Common myeloid progenitor, CD34-positive (primary cell): ENCODE measurements around the gene DLGAP5.

Experiments
- CTCF ChIA-PET: fragments of 350-600 bp; sonication (Branson Sonifier 250); formaldehyde crosslinking; loops from one replicate; lab custom pipeline; 2021; ENCODE audit warnings: antibody characterized with exemption; lab: Charles Lee
- POLR2A ChIA-PET: fragments of 350-600 bp; sonication (Branson Sonifier 250); formaldehyde crosslinking; loops from one replicate; lab custom pipeline; 2021; ENCODE audit warnings: antibody characterized with exemption; lab: Charles Lee
- DNase-seq, 3 donors: peaks; one replicate each; pipeline versions ENCODE4 v3.0.0 to v3.0.0-alpha.2; 2013
- H3K27ac ChIP-seq, 2 experiments: 1 replicate in 1 of 2; 2 replicates in 1 of 2; pipeline ENCODE4 v1.7.0; 2013; ENCODE audit warnings: inconsistent platforms in 2 of 2, low read length in 2 of 2, mild to moderate bottlenecking in 2 of 2, low read depth in 1 of 2, moderate library complexity in 1 of 2; ENCODE audit not compliant: severe bottlenecking in 2 of 2, insufficient read depth in 1 of 2, poor library complexity in 1 of 2
- H3K27me3 ChIP-seq, 5 experiments: replicated peaks in 2 of 5; 1 replicate in 3 of 5; 2 replicates in 2 of 5; pipeline versions ENCODE4 v1.6.1 to v1.7.0; 2013; ENCODE audit warnings: low read length in 4 of 5, mild to moderate bottlenecking in 2 of 5, moderate library complexity in 2 of 5, inconsistent platforms in 1 of 5; ENCODE audit not compliant: insufficient read depth in 5 of 5, control insufficient read depth in 4 of 5
- H3K36me3 ChIP-seq, 4 experiments: 1 replicate in 2 of 4; 2 replicates in 2 of 4; pipeline versions ENCODE4 v1.6.1 to v1.7.0; 2013; ENCODE audit warnings: low read length in 3 of 4, control low read depth in 1 of 4, mild to moderate bottlenecking in 1 of 4; ENCODE audit not compliant: control insufficient read depth in 4 of 4, insufficient read depth in 4 of 4
- H3K4me1 ChIP-seq, 4 experiments: 1 replicate in 3 of 4; 2 replicates in 1 of 4; pipeline versions ENCODE4 v1.6.1 to v1.7.1; 2013; ENCODE audit warnings: low read length in 3 of 4, mild to moderate bottlenecking in 3 of 4, control low read depth in 1 of 4, inconsistent platforms in 1 of 4, moderate library complexity in 1 of 4; ENCODE audit not compliant: control insufficient read depth in 4 of 4, insufficient read depth in 4 of 4; ENCODE audit errors: control extremely low read depth in 1 of 4
- H3K4me3 ChIP-seq, 7 experiments: 1 replicate in 4 of 7; 2 replicates in 3 of 7; pipeline versions ENCODE4 v1.5.1 to v1.7.0; 2013; ENCODE audit warnings: mild to moderate bottlenecking in 7 of 7, low read length in 6 of 7, moderate library complexity in 6 of 7, inconsistent platforms in 2 of 7, low read depth in 2 of 7, control low read depth in 1 of 7; ENCODE audit not compliant: insufficient read depth in 4 of 7, control insufficient read depth in 1 of 7; ENCODE audit errors: extremely low read depth in 1 of 7
- H3K9me3 ChIP-seq, 5 experiments: 1 replicate in 4 of 5; 2 replicates in 1 of 5; pipeline versions ENCODE4 v1.6.1 to v1.7.1; 2013; ENCODE audit warnings: low read length in 4 of 5, mild to moderate bottlenecking in 2 of 5, inconsistent platforms in 1 of 5, low read depth in 1 of 5, moderate library complexity in 1 of 5; ENCODE audit not compliant: control insufficient read depth in 4 of 5, insufficient read depth in 2 of 5; ENCODE audit errors: control extremely low read depth in 1 of 5
- WGBS: methylation state at CpG from one replicate; pipeline ENCODE4 v1.1.5; 2013; ENCODE audit not compliant: insufficient coverage; 5-methylcytosine and 5-hydroxymethylcytosine counted together

DLGAP5 gene

DNA sequence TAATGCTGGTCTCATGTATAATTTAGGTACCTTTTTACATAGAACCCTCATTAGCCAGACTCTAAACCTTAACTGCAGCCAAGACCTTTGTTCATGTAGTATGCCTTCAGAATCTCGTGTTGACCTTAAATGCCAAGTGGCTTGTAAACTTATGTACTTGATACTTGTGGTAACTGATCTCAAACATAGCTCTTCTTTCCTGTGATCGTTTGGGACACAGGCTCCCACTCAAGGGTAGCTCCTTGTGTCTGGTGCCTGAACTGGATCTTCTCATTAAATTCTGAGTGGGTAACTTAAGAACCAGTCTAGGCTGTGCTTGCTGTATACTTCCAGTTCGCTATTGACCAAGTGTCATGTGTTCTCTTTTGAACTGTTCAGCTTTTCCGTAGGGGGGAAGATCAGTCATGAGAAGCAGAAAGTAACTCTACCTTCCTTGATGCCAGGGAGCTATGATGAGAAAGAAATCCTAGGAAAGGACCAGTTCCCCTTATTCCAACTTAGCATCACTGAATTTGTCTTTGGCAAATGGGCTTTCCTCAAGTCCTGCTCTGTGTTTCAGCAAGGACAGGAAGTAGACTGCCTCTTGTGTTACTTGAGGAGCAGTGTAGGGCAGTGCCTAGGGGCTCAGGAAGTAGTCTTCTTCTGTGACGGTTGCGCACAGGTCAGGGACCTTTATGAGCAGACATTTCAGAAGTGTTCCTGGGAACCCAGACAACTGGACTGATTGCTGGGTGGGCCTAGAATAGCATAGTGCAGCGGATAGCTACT is 59.8 kb downstream of the DLGAP5 start:
- 94% methylated on average over 3 of the region's 7 CpGs for WGBS
- peaks cover 4 to 46% (median 17%) of the 10 kb centered on the region in 5 experiments for H3K27me3 ChIP-seq
- DNase-seq: peak in 1 of 3 donors; percentile 25
- no peak overlapping the region for H3K4me3 ChIP-seq
- H3K36me3 ChIP-seq: no peaks in the 10 kb centered on the region
- peaks cover 0 to 12% (median 10%) of the 10 kb centered on the region in 4 experiments for H3K4me1 ChIP-seq
- POLR2A ChIA-PET: no interaction called here
- H3K9me3 ChIP-seq: no peaks in the 10 kb centered on the region
- no peak overlapping the region for H3K27ac ChIP-seq
- CTCF ChIA-PET: interaction anchor here (0.9 to 2.9 kb wide), 5 partner anchors 14 to 53 kb away, joined by 3 to 9 read pairs (median 3); no protein-coding TSS in a partner anchor

DNA sequence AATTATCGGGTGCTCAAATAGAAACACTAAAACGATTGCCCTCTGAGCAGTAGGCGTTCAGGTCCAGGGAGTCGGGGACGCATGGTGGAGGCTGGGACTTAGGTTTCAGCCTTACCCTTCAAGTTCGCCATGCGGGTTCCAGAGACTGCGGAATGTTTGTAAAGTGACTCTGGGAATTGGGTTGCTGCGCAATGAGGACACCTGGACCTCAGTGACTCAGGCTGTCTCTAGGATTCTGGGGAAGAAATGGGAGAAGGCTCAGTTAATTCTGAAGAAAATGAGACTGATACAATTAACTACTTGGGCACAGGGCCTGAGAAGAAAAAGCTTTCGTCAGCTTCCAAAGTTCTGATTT is 61.2 kb downstream of the DLGAP5 start:
- Histone ChIP-seq H3K4me1 (peaks cover 0 to 16% (median 13%) of the 10 kb centered on the region in 4 experiments), H3K4me3 (peak overlapping the region in 5 of 7 experiments; percentile 49 to 75 (median 62)), H3K27me3 (peaks cover 4 to 46% (median 17%) of the 10 kb centered on the region in 5 experiments), H3K27ac (no peak overlapping the region), H3K9me3 (no peaks in the 10 kb centered on the region), H3K36me3 (no peaks in the 10 kb centered on the region)
- DNase-seq: no peak
- POLR2A ChIA-PET: no interaction called here
- 70% methylated on average over 10 of the region's 10 CpGs for WGBS
- CTCF ChIA-PET: interaction anchor here (0.8 to 2.9 kb wide), 3 partner anchors 12 to 26 kb away, joined by 3 to 9 read pairs (median 3); no protein-coding TSS in a partner anchor

DNA sequence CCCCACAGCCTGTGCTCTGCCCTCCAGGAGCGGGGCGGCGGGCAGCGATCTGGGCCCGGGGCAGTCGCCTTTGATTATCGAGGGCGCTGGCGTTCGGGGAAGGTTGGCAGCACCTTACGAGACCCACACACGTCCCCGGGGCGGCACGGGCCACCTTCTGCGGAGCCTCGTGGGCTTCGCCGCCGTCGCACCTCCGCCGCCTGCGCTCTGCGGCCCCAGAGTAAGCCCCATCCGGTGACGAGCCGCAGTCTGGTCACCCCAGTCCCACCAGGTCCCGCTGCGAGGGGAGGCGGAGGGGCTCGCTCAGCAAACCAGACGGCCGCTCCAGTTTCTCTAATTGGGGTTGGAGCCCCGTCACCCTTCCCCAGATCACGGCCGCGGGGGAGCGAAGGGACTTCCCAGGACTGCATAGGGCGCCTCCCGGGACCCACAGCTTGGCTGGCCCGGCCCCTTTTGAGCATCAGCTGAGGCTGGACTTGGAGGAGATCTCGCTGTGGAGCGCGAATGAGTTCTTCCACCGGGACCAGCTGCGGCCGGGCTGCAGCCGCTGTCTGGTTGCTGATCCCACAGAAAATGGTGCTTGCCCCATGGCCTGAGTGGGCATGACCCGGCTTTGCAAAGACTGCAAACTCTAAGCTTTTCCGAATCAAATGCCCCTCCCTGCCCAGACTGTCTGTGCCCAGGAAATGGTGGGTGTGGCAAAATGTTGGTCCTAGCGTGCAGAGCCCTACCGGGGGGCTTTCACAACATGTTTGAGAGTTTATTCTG is 61.8 kb downstream of the DLGAP5 start:
- ChIA-PET CTCF (interaction anchor here (0.8 to 2.9 kb wide), 4 partner anchors 12 to 38 kb away, joined by 3 to 9 read pairs (median 3); no protein-coding TSS in a partner anchor), POLR2A (no interaction called here)
- under 1% methylated on average over 52 of the region's 53 CpGs for WGBS
- Histone ChIP-seq H3K4me3 (peak overlapping the region; percentile 24 to 75 (median 58)), H3K9me3 (no peaks in the 10 kb centered on the region), H3K4me1 (peaks cover 0 to 21% (median 14%) of the 10 kb centered on the region in 4 experiments), H3K36me3 (no peaks in the 10 kb centered on the region), H3K27me3 (peaks cover 4 to 46% (median 17%) of the 10 kb centered on the region in 5 experiments), H3K27ac (no peak overlapping the region)
- peak in 2 of 3 donors; percentile 65 to 70 for DNase-seq

GRCh38 chr14:55129086-55129427 is 62.3 kb downstream of the DLGAP5 start, which contains the start of gene LGALS3:
Gene LGALS3, plus strand, starts transcription at chr14:55129252. Its CDS starts 8,122 bp downstream, at chr14:55137374.
- under 1% methylated on average over 36 of the region's 50 CpGs for WGBS

GRCh38 chr14:55128386-55129085 is 62.8 kb downstream of the DLGAP5 start:
- H3K27ac ChIP-seq: no peak overlapping the region
- peak overlapping the region in 6 of 7 experiments; percentile 43 to 75 (median 60) for H3K4me3 ChIP-seq
- H3K36me3 ChIP-seq: no peaks in the 10 kb centered on the region
- peaks cover 4 to 46% (median 17%) of the 10 kb centered on the region in 5 experiments for H3K27me3 ChIP-seq
- CTCF ChIA-PET: interaction anchor here (1.1 to 1.4 kb wide), 2 partner anchors 26 to 37 kb away, joined by 3 to 7 read pairs; no protein-coding TSS in a partner anchor
- H3K4me1 ChIP-seq: peaks cover 0 to 23% (median 14%) of the 10 kb centered on the region in 4 experiments
- no peak for DNase-seq
- H3K9me3 ChIP-seq: no peaks in the 10 kb centered on the region
- POLR2A ChIA-PET: no interaction called here
- WGBS: 10% methylated on average over 12 of the region's 20 CpGs

More at GRCh38 chr14:55129086-55129427, 62.3 kb downstream of the DLGAP5 start, which contains the start of gene LGALS3:
- Histone ChIP-seq H3K4me3 (peak within 1 kb of the TSS; percentile 24 to 75 (median 58)), H3K27me3 (peaks cover 4 to 46% (median 17%) of the 10 kb centered on the region in 5 experiments), H3K9me3 (no peaks in the 10 kb centered on the region), H3K4me1 (peaks cover 0 to 23% (median 14%) of the 10 kb centered on the region in 4 experiments), H3K36me3 (no peaks in the 10 kb centered on the region), H3K27ac (no peak within 1 kb of the TSS)
- peak in 1 of 3 donors; percentile 49 for DNase-seq
- CTCF ChIA-PET: interaction anchor here (1.1 to 1.4 kb wide), 2 partner anchors 17 to 38 kb away, joined by 3 read pairs; no protein-coding TSS in a partner anchor
- POLR2A ChIA-PET: no interaction called here

GRCh38 chr14:55127460-55127951 is 63.9 kb downstream of the DLGAP5 start:
- peaks cover 0 to 23% (median 14%) of the 10 kb centered on the region in 4 experiments for H3K4me1 ChIP-seq
- H3K27me3 ChIP-seq: peaks cover 4 to 46% (median 17%) of the 10 kb centered on the region in 5 experiments
- no CpG with 5 or more reads among the region's 2 CpGs for WGBS
- no peak overlapping the region for H3K4me3 ChIP-seq
- no peak overlapping the region for H3K27ac ChIP-seq
- CTCF ChIA-PET: interaction anchor here (0.6 to 1.4 kb wide), 3 partner anchors 25 to 50 kb away, joined by 3 to 7 read pairs (median 3); no protein-coding TSS in a partner anchor
- H3K36me3 ChIP-seq: no peaks in the 10 kb centered on the region
- no peaks in the 10 kb centered on the region for H3K9me3 ChIP-seq
- POLR2A ChIA-PET: no interaction called here
- no peak for DNase-seq
